Karpas-422 (cell line): Measurements from ENCODE around the gene SGSM2. TPM values are rescaled to one million over a fixed set of nuclear protein-coding genes. Genes with fewer than 3 reads are reported as not detected.

Experiments used
- DNase-seq: peaks from one replicate; pipeline ENCODE4 v3.0.0-alpha.2; 2015
- H2AFZ ChIP-seq: fragments of 200-600 bp; sonication (generic); 2 replicates; pipeline ENCODE4 v1.6.1; 2014; ENCODE audit warnings: antibody characterized with exemption, low read length, mixed read lengths
- H3K27ac ChIP-seq: fragments of 200-600 bp; sonication (generic); 2 replicates; pipeline ENCODE4 v1.5.1; 2014; ENCODE audit warnings: mild to moderate bottlenecking, low read length, moderate library complexity
- H3K27me3 ChIP-seq: fragments of 200-600 bp; sonication (generic); 2 replicates; pipeline ENCODE4 v1.6.1; 2014; ENCODE audit warnings: low read length, mixed read lengths
- H3K36me3 ChIP-seq: fragments of 200-600 bp; sonication (generic); 2 replicates; pipeline ENCODE4 v1.6.1; 2014; ENCODE audit warnings: low read length, mixed read lengths; ENCODE audit not compliant: insufficient read depth
- H3K4me1 ChIP-seq: fragments of 200-600 bp; sonication (generic); 2 replicates; pipeline ENCODE4 v1.6.1; 2014; ENCODE audit warnings: mild to moderate bottlenecking, low read length, mixed read lengths
- H3K4me2 ChIP-seq: fragments of 200-600 bp; sonication (generic); 2 replicates; pipeline ENCODE4 v1.6.1; 2014; ENCODE audit warnings: low read length, low read depth, mild to moderate bottlenecking; ENCODE audit not compliant: poor library complexity, severe bottlenecking
- H3K4me3 ChIP-seq: fragments of 200-600 bp; sonication (generic); 2 replicates; pipeline ENCODE4 v1.5.1; 2014; ENCODE audit warnings: mild to moderate bottlenecking, antibody characterized with exemption, low read length, mixed read lengths
- H3K79me2 ChIP-seq: fragments of 200-600 bp; sonication (generic); 2 replicates; pipeline ENCODE4 v1.6.1; 2014; ENCODE audit warnings: mild to moderate bottlenecking, low read length, mixed read lengths
- H3K9ac ChIP-seq: fragments of 200-600 bp; sonication (generic); 2 replicates; pipeline ENCODE4 v1.6.0; 2014; ENCODE audit warnings: low read length
- H3K9me2 ChIP-seq: fragments of 200-600 bp; sonication (generic), shearing (Covaris generic); replicated peaks from 2 replicates; pipeline ENCODE4 v1.6.0; 2014; ENCODE audit warnings: mild to moderate bottlenecking, low read length, moderate library complexity; ENCODE audit not compliant: insufficient read depth
- H3K9me3 ChIP-seq: fragments of 300-700, 200-600 bp; sonication (generic); 2 replicates; pipeline ENCODE4 v1.6.1; 2014; ENCODE audit warnings: low read length, mixed read lengths
- H4K20me1 ChIP-seq: fragments of 200-600 bp; sonication (generic); 2 replicates; pipeline ENCODE4 v1.6.1; 2014; ENCODE audit warnings: mild to moderate bottlenecking, antibody characterized with exemption, low read length, low read depth; ENCODE audit not compliant: insufficient read depth
- total RNA-seq: library from RNA; depleted of rRNA; stranded (reverse); fragments of >200 nt; shearing (Covaris generic); gene quantifications from 2 replicates; pipeline ENCODE4 v1.2.3, GENCODE V29; 2014; ENCODE audit warnings: low replicate concordance

Gene SGSM2
- total RNA-seq, 1 experiment from 2014 or later, result 64.0 TPM

- H3K27ac ChIP-seq, result no peak overlapping the region
- no peak overlapping the region for H3K9ac ChIP-seq
- no peaks in the 10 kb centered on the region for H3K79me2 ChIP-seq
- no peaks in the 10 kb centered on the region; the same call in 1 of the 2 replicates for H3K36me3 ChIP-seq
- no peaks in the 10 kb centered on the region for H3K4me1 ChIP-seq
- no peaks in the 10 kb centered on the region for H4K20me1 ChIP-seq
- no peak overlapping the region for H3K4me3 ChIP-seq
- H3K9me2 ChIP-seq, result no peaks in the 10 kb centered on the region
- H3K4me2 ChIP-seq, result no peak overlapping the region
- DNase-seq, result no peak
- H2AFZ ChIP-seq, result no peak overlapping the region
- H3K9me3 ChIP-seq, result no peaks in the 10 kb centered on the region
- no peaks in the 10 kb centered on the region for H3K27me3 ChIP-seq
These were observed 38.1 kb downstream of the SGSM2 start for GRCh38 chr17:2375406-2375805.

- Histone ChIP-seq H3K27ac (no peak overlapping the region), H3K4me1 (no peaks in the 10 kb centered on the region), H4K20me1 (no peaks in the 10 kb centered on the region), H3K36me3 (no peaks in the 10 kb centered on the region; the same call in 1 of the 2 replicates), H3K4me2 (no peak overlapping the region), H3K27me3 (no peaks in the 10 kb centered on the region), H2AFZ (no peak overlapping the region), H3K4me3 (no peak overlapping the region), H3K9me3 (no peaks in the 10 kb centered on the region), H3K9ac (no peak overlapping the region), H3K9me2 (no peaks in the 10 kb centered on the region), H3K79me2 (no peaks in the 10 kb centered on the region)
- no peak for DNase-seq
These were observed 38.8 kb downstream of the SGSM2 start for GRCh38 chr17:2376107-2376506.

- Histone ChIP-seq H3K4me3 (no peak overlapping the region), H3K27me3 (no peaks in the 10 kb centered on the region), H3K9ac (no peak overlapping the region), H3K4me2 (no peak overlapping the region), H3K27ac (no peak overlapping the region), H3K36me3 (peaks cover 4% of the 10 kb centered on the region; the same call in 1 of the 2 replicates), H3K4me1 (no peaks in the 10 kb centered on the region), H3K79me2 (no peaks in the 10 kb centered on the region), H3K9me2 (no peaks in the 10 kb centered on the region), H2AFZ (no peak overlapping the region), H4K20me1 (no peaks in the 10 kb centered on the region), H3K9me3 (no peaks in the 10 kb centered on the region)
- DNase-seq, result no peak
These were observed 40.4 kb downstream of the SGSM2 start for GRCh38 chr17:2377659-2378058.

GRCh38 chr17:2378905-2379304 lies 41.6 kb downstream of the SGSM2 start:
- Histone ChIP-seq H3K27me3 (no peaks in the 10 kb centered on the region), H4K20me1 (no peaks in the 10 kb centered on the region), H3K9me2 (no peaks in the 10 kb centered on the region), H3K79me2 (no peaks in the 10 kb centered on the region), H3K9ac (no peak overlapping the region), H3K4me3 (no peak overlapping the region), H2AFZ (no peak overlapping the region), H3K36me3 (peaks cover 8% of the 10 kb centered on the region; the same call in 1 of the 2 replicates), H3K4me1 (peaks cover 4% of the 10 kb centered on the region; the same call in 1 of the 2 replicates), H3K4me2 (no peak overlapping the region), H3K27ac (no peak overlapping the region), H3K9me3 (no peaks in the 10 kb centered on the region)
- no peak for DNase-seq

- Histone ChIP-seq H2AFZ (no peak overlapping the region), H3K36me3 (peaks cover 8% of the 10 kb centered on the region; the same call in 1 of the 2 replicates), H3K9me3 (no peaks in the 10 kb centered on the region), H3K4me2 (no peak overlapping the region), H3K9ac (no peak overlapping the region), H3K4me3 (no peak overlapping the region), H3K27ac (no peak overlapping the region), H3K79me2 (no peaks in the 10 kb centered on the region), H3K4me1 (peaks cover 4% of the 10 kb centered on the region; the same call in 1 of the 2 replicates), H4K20me1 (no peaks in the 10 kb centered on the region), H3K9me2 (no peaks in the 10 kb centered on the region), H3K27me3 (no peaks in the 10 kb centered on the region)
- no peak for DNase-seq
These were observed 42.4 kb downstream of the SGSM2 start for GRCh38 chr17:2379489-2380225.

GRCh38 chr17:2380226-2380922 lies 43.1 kb downstream of the SGSM2 start:
- Histone ChIP-seq H2AFZ (no peak overlapping the region), H3K27me3 (no peaks in the 10 kb centered on the region), H4K20me1 (no peaks in the 10 kb centered on the region), H3K9ac (no peak overlapping the region), H3K4me3 (no peak overlapping the region), H3K9me3 (no peaks in the 10 kb centered on the region), H3K27ac (no peak overlapping the region), H3K4me1 (peaks cover 4% of the 10 kb centered on the region; the same call in 1 of the 2 replicates), H3K4me2 (no peak overlapping the region), H3K9me2 (no peaks in the 10 kb centered on the region), H3K36me3 (peaks cover 8% of the 10 kb centered on the region; the same call in 1 of the 2 replicates), H3K79me2 (no peaks in the 10 kb centered on the region)
- no peak for DNase-seq

GRCh38 chr17:2380950-2381649 lies 43.8 kb downstream of the SGSM2 start:
- no peaks in the 10 kb centered on the region for H3K27me3 ChIP-seq
- H3K9me2 ChIP-seq, result no peaks in the 10 kb centered on the region
- no peak overlapping the region for H3K9ac ChIP-seq
- no peak overlapping the region for H3K4me3 ChIP-seq
- peaks cover 4% of the 10 kb centered on the region; the same call in 1 of the 2 replicates for H3K4me1 ChIP-seq
- H4K20me1 ChIP-seq, result no peaks in the 10 kb centered on the region
- H3K36me3 ChIP-seq, result peaks cover 8% of the 10 kb centered on the region; the same call in 1 of the 2 replicates
- H2AFZ ChIP-seq, result no peak overlapping the region
- H3K4me2 ChIP-seq, result no peak overlapping the region
- no peak for DNase-seq
- no peaks in the 10 kb centered on the region for H3K9me3 ChIP-seq
- no peaks in the 10 kb centered on the region for H3K79me2 ChIP-seq
- H3K27ac ChIP-seq, result no peak overlapping the region
